Measurements from ENCODE around the gene FAM53A.
"Not testable (repeated sequence)": the region's sequence is repeated elsewhere in the genome, so short reads cannot be mapped to it uniquely, and the experiment has no call there.

The FAM53A gene

DNA sequence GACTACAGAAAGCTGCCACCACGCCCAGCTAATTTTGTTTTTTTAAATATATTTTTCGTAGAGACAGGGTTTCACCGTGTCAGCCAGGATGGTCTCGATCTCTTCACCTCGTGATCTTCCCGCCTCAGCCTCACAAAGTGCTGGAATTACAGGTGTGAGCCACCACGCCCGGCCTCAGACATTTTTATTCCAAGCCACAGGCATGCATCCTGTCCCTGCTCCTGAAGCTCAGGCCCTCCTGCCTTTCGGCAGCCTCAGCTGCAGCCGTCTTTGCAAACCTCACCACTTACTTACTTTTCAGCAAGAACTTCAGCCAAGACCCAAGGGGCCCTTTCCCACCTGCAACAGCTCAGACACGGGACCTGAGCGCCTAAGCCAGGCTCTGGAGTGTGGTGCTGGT is 26.0 kb downstream of the FAM53A start:
- DNase-seq = no peak

DNA sequence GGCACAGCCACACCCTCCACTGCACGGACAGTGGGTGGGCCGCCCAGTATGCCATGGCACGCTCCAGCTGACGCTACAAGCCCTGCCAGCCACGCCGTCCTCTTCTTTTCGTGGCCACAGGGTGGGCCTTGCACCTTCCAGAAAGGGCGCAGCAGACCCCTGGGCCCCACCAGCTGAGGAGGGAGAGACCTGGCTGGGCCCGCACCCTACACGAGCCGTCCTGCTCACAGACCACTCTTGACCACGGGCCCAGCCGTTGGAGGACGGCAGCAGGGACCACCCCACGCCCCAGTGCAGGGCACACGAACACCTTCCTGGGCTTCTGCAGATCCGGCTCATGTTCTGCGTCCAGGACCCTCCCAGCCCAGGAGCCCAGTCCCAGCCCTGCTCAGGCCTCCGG is 27.1 kb downstream of the FAM53A start:
- DNase-seq = no peak

DNA sequence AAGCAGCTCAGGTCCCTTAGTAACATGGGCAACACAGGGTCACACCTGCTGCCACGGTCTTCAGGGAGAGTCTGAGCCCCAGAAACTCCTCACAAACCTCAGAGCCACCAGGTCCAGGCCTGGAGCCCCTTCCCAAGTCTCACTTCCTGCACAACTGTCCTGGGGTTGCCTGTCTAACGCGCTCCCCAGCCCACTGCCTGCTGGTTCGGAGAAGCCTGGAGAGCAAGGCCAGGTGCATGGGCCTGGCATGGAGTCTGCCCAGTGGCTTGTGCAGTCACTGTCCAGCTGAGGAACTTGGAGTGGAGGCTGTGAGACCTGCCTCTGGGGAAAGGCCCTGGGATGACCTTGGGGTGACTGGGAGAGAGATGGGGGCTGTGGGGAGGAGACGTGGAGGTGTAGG is 28.0 kb downstream of the FAM53A start:
- no peak for DNase-seq

DNA sequence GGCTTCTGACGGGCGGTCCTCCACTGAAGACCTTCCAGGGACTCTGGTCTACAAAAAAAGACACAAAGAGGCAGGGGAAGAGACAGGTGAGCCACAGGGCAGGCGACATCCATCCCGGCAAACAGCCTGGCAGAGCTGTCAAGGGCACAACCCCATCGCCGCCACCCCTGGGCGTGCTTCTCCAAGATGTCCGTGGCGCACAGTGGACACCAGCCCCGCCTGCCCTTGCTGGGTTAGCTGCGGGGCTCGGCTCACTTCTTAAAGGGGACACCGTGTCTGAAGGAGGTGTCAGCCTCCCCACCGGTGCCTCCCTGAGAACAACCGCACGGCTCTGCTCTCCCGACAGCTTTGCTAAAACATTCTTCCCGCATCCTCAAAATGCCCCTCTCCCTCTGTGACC is 28.4 kb downstream of the FAM53A start:
- no peak for DNase-seq

GRCh38 chr4:1655081-1655480 is 29.0 kb downstream of the FAM53A start:
- no peak for DNase-seq

- DNase-seq = no peak
Measured at GRCh38 chr4:1654216-1654955, 29.7 kb downstream of the FAM53A start.

DNA sequence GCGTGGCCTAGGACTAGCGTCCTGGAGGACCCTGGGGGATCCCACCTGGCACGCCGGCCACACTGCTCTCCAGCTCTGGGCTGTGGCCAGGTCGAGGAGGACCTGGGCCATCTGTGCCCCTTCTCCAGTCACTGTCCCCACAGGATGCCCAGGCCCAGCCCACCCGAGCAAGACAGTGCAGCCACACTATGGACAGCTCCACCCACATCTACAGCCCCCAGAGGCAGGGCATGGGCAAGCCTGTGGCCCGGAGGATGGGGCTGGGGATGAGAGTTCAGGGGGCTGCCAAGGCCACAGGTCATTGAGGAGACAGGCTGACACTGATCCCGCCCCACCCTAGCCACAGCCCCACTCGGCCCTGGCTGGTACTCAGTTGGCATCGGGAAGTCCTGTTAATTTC is 30.3 kb downstream of the FAM53A start:
- DNase-seq = no peak

DNA sequence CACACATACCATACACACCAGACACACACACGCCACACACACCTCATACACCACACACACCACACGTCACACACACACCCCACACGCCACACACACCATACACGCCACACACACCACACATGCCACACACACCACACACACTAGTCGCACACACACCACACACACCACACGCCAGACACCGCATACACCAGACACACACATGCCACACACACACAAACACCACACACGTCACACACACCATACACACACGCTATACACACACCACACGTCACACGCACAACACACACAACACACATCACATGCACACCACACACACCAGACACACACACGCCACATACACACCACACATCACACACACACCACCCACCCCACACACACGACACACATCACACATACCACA is 32.0 kb downstream of the FAM53A start:
- no peak for DNase-seq

GRCh38 chr4:1651609-1652008 is 32.5 kb downstream of the FAM53A start:
- no peak for DNase-seq

- no peak for DNase-seq
Measured at GRCh38 chr4:1648962-1649361, 35.2 kb downstream of the FAM53A start.

- DNase-seq = no peak
Measured at GRCh38 chr4:1647432-1647831, 36.7 kb downstream of the FAM53A start.

GRCh38 chr4:1646690-1647089 is 37.4 kb downstream of the FAM53A start:
- no peak for DNase-seq

- DNase-seq = no peak
Measured at GRCh38 chr4:1644891-1645657, 39.0 kb downstream of the FAM53A start.

DNA sequence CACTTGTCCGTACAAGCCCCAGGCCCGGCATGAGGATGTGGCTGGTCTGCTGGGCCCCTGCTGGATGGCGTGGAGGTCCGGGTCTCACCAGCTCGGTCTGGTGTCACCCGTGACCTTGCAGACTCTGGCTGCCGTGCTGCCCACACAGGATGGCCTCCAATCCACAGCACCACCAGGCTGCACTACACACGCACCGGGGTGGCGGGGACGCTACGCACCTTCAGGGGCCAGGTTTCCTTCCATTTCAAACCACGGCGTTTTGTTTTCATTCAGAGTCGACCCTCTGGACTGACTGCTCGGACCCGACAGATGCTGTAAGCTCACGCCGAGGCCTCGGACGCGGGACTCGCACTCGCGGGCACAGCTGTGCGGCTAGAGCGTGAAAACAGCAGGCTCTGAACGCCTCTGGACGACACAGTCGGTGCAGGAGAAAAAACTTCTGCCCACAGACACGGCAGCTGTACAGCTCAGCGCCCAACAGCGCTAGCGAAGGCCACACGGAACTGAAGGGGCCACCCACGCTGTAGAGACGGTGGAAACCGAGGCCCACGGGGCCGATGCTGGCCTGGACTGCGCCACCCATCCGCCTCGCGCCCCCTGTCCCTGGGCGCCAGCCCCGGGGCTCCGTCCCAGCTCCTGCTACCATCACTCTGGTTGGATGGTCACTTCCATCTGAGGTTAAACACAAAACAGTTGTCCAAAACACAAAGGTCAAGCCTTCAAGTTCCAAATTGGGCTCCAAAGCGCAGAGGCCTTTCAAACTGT is 40.0 kb downstream of the FAM53A start:
- no peak for DNase-seq

DNA sequence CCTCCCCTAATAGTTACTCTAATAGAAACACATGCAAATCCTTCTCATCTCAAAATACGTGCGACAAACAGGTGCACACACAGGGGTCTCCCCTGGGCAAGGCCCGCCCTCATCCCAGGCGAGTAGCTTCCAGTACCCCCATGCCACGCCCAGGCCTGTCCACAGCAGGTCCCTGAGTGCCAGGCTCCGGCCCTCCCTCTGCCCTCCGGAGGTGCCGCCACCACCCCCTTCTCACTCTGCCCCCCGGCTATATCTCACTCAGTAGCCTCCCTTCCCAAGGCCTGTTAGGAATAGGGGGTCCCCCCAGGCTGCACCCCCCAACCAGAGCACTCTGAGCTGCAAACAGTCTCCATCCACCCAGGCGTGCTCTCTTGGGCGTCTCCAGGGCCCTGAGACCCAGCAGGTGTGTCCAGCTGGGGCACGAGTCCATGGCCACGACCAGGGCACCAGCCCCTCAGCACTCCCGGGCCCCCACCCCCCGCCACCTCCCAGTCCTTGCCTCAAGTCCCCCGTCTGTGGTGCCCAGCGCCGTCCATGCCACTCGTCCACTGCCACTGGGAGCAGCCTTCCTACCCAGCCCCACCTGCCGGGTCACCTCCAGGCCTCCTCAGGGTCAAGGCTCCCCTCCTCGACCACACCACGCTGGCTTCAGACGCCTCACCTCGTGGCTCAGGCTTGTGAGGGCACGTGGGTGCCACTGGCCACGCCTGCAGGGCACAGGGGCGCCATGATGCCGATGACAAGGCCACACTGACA is 41.7 kb downstream of the FAM53A start:
- no peak for DNase-seq

GRCh38 chr4:1641671-1642070 is 42.4 kb downstream of the FAM53A start:
- no peak for DNase-seq

GRCh38 chr4:1640716-1641503 is 43.2 kb downstream of the FAM53A start:
- not testable (repeated sequence) for DNase-seq

DNA sequence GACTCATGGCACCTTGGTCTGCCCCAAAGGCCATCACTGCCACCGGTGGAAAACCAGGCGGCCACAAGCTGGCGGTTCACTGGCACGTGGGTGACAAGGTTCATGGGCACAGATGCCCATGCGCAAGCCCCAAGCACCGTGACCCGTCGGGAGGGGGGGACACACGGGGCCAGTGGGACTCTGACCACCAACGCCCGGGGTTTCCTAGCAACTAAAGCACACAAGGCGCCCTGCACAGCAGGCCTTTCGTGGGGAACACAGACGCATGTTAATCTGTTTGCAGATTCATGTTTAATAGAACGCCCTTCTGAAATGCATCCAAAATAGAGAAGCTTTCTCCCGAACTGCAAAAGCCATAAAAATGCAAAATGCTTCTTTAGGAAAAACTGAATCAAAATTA is 43.9 kb downstream of the FAM53A start:
- no peak for DNase-seq

DNA sequence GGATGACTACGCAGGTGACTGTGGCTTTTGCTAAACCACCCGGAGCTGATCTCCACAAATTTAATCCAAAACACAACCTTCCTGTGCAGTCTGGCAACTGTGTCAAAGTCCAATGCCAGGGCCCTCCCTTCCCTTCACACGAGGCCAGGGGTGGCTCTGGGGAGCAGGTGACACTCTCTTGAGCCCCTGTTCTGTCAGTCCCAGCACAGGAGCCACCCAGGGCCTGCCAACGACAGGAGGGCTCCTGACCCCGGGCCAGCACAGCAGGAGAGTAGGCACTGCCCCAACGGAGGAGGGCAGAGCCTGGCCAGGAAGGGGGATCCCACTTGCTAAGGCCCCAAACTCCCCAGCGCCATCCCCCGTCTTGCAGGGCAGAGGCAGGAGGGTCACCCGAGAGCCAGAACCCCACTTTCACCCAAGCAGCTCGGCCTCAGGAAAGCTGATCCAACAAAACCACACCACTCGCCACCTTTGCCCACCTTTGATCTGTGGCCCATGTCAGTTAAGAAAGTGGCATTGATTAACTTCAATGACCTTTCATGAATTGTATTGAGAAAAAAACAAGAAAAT is 44.7 kb downstream of the FAM53A start:
- no peak for DNase-seq

- no peak for DNase-seq
Measured at GRCh38 chr4:1638873-1639272, 45.2 kb downstream of the FAM53A start.

GRCh38 chr4:1638272-1638598 is 45.9 kb downstream of the FAM53A start:
- DNase-seq = no peak
